HG02571 (cell line): Measurements from ENCODE around the gene PRPF19.
A peak's percentile ranks its signal among the peaks of the same experiment; 100 is the strongest.

ENCODE experiments used
- ATAC-seq: cut with Tn5 transposase; IDR thresholded peaks from one replicate; pipeline ENCODE4 v1.9.1; 2021; ENCODE audit warnings: mild to moderate bottlenecking, moderate library complexity; ENCODE audit not compliant: unreplicated experiment

Gene PRPF19

GRCh38 chr11:60924110-60924905, 17.9 kb upstream of the PRPF19 start, which contains the start of gene TMEM132A:
Gene TMEM132A (plus strand): TSS chr11:60924460. CDS start chr11:60924634, 174 bp downstream.
- ATAC-seq = no peak

- ATAC-seq = no peak
These were observed 17.4 kb upstream of the PRPF19 start for GRCh38 chr11:60923800-60924109.

GRCh38 chr11:60923326-60923725, 16.9 kb upstream of the PRPF19 start:
- no peak for ATAC-seq

GRCh38 chr11:60922906-60923305, 16.5 kb upstream of the PRPF19 start:
- ATAC-seq = no peak

GRCh38 chr11:60921777-60922335, 15.5 kb upstream of the PRPF19 start:
- ATAC-seq = no peak

- ATAC-seq = no peak
These were observed 14.9 kb upstream of the PRPF19 start for GRCh38 chr11:60921259-60921658.

GRCh38 chr11:60919956-60920355, 13.6 kb upstream of the PRPF19 start:
- no peak for ATAC-seq

GRCh38 chr11:60919320-60919719, 12.9 kb upstream of the PRPF19 start:
- no peak for ATAC-seq

- ATAC-seq = no peak
These were observed 12.5 kb upstream of the PRPF19 start for GRCh38 chr11:60918939-60919265.

- no peak for ATAC-seq
These were observed 12.0 kb upstream of the PRPF19 start for GRCh38 chr11:60918251-60918938.

- no peak for ATAC-seq
These were observed 10.9 kb upstream of the PRPF19 start for GRCh38 chr11:60917267-60917666.

- ATAC-seq = no peak
These were observed 10.4 kb upstream of the PRPF19 start for GRCh38 chr11:60916669-60917206.

GRCh38 chr11:60915248-60915914, 9.0 kb upstream of the PRPF19 start:
- ATAC-seq = peak; percentile 37

- ATAC-seq = no peak
These were observed 8.4 kb upstream of the PRPF19 start for GRCh38 chr11:60914633-60915247.

- ATAC-seq = peak; percentile 43
These were observed 7.6 kb upstream of the PRPF19 start, which contains the start of gene TMEM109 for GRCh38 chr11:60913793-60914632. Gene TMEM109 (plus strand): TSS chr11:60914158. CDS start chr11:60919694, 5,536 bp downstream.

- no peak for ATAC-seq
These were observed 6.6 kb upstream of the PRPF19 start for GRCh38 chr11:60912851-60913528.

- no peak for ATAC-seq
These were observed 6.0 kb upstream of the PRPF19 start for GRCh38 chr11:60912223-60912850.

- no peak for ATAC-seq
These were observed 4.5 kb upstream of the PRPF19 start for GRCh38 chr11:60910711-60911380.
